Parathyroid adenoma (tissue), 2 donors: Measurements from ENCODE around the gene SMG6.

Source experiments
- H2AFZ ChIP-seq: fragments of 300-600 bp; sonication (generic); one replicate; pipeline ENCODE4 v1.7.0; 2017; ENCODE audit warnings: antibody characterized with exemption, mild to moderate bottlenecking
- H3K27ac ChIP-seq: fragments of 300-600 bp; sonication (generic); one replicate; pipeline ENCODE4 v1.7.0; 2017
- H3K27me3 ChIP-seq: fragments of 300-600 bp; sonication (generic); one replicate; pipeline ENCODE4 v1.7.0; 2017; ENCODE audit warnings: low read length; ENCODE audit not compliant: control insufficient read depth, insufficient read depth
- H3K36me3 ChIP-seq: fragments of 300-600 bp; sonication (generic); one replicate; pipeline ENCODE4 v1.7.0; 2017; ENCODE audit warnings: low read length; ENCODE audit not compliant: control insufficient read depth, insufficient read depth
- H3K4me1 ChIP-seq: fragments of 300-600 bp; sonication (generic); one replicate; pipeline ENCODE4 v1.7.0; 2017; ENCODE audit warnings: control low read depth
- H3K4me2 ChIP-seq: fragments of 300-600 bp; sonication (generic); one replicate; pipeline ENCODE4 v1.7.0; 2017; ENCODE audit warnings: low read length
- H3K4me3 ChIP-seq: fragments of 300-600 bp; sonication (generic); one replicate; pipeline ENCODE4 v1.7.0; 2017; ENCODE audit warnings: low read depth, low read length
- H3K79me2 ChIP-seq: fragments of 300-600 bp; sonication (generic); one replicate; pipeline ENCODE4 v1.7.0; 2017; ENCODE audit warnings: control low read depth
- H3K9ac ChIP-seq: fragments of 300-600 bp; sonication (generic); one replicate; pipeline ENCODE4 v1.7.0; 2017; ENCODE audit warnings: mild to moderate bottlenecking
- H3K9me3 ChIP-seq: fragments of 300-600 bp; sonication (generic); one replicate; pipeline ENCODE4 v1.7.0; 2017; ENCODE audit warnings: low read length; ENCODE audit not compliant: control insufficient read depth
- TF ChIP-seq, protein P1 (sequence below): fragments of 300-600 bp; sonication (generic); IDR thresholded peaks from one replicate; pipeline ENCODE4 v1.7.0; 2017; ENCODE audit warnings: antibody characterized with exemption, mild to moderate bottlenecking
- donor health status: primary hyperparathyroidism.

SMG6 gene

GRCh38 chr17:2083613-2084035 lies 220.0 kb downstream of the SMG6 start:
- no peaks in the 10 kb centered on the region for H3K36me3 ChIP-seq
- no peaks in the 10 kb centered on the region for H3K27me3 ChIP-seq
- TF ChIP-seq, protein P1, sequence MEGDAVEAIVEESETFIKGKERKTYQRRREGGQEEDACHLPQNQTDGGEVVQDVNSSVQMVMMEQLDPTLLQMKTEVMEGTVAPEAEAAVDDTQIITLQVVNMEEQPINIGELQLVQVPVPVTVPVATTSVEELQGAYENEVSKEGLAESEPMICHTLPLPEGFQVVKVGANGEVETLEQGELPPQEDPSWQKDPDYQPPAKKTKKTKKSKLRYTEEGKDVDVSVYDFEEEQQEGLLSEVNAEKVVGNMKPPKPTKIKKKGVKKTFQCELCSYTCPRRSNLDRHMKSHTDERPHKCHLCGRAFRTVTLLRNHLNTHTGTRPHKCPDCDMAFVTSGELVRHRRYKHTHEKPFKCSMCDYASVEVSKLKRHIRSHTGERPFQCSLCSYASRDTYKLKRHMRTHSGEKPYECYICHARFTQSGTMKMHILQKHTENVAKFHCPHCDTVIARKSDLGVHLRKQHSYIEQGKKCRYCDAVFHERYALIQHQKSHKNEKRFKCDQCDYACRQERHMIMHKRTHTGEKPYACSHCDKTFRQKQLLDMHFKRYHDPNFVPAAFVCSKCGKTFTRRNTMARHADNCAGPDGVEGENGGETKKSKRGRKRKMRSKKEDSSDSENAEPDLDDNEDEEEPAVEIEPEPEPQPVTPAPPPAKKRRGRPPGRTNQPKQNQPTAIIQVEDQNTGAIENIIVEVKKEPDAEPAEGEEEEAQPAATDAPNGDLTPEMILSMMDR, result no peak
- H3K4me3 ChIP-seq, result no peak overlapping the region
- no peaks in the 10 kb centered on the region for H3K9me3 ChIP-seq
- H3K27ac ChIP-seq, result peak overlapping the region; percentile 75
- H3K9ac ChIP-seq, result no peak overlapping the region
- no peak overlapping the region for H3K4me2 ChIP-seq
- peaks cover 11% of the 10 kb centered on the region for H3K4me1 ChIP-seq
- no peaks in the 10 kb centered on the region for H3K79me2 ChIP-seq
- H2AFZ ChIP-seq, result no peak overlapping the region

DNA sequence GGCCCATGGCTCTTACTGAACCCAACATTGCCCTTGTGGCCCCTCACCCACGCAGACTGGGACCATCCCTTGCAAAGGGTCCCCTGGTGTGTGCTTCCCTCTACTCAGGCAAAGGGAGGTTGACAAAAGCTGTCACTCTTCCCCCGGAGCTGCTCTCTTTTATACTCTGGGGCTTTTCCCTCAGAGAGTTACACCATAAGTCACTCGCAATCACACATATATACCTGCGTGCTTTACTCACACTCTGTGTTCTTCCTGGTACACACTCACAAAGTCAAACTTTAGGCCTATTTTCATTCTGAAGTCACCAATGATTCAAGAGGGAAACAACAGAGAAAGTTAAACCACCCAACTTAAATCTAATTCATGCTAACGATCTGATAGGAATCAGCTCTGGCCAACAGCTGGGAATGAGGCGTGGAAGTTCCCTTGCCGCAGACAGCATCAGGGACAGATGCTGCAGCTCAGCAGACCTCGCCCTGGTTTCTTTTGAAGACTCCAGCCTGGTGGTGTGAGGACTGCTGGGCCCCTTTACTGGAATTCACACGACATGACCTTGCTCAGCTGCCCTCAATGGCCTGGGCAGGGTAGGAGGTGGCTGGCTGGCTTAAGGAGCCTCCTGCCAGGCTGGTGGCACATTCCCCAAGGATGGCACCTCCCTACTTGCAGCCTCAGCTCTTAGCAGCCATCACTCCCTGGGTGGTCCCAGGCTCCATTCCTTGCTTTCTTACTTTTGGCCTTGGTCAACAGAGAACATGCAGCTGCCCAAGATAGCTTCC lies 221.4 kb downstream of the SMG6 start:
- H3K9me3 ChIP-seq, result no peaks in the 10 kb centered on the region
- no peaks in the 10 kb centered on the region for H3K27me3 ChIP-seq
- H3K4me2 ChIP-seq, result no peak overlapping the region
- H3K9ac ChIP-seq, result no peak overlapping the region
- no peaks in the 10 kb centered on the region for H3K36me3 ChIP-seq
- no peak overlapping the region for H2AFZ ChIP-seq
- no peaks in the 10 kb centered on the region for H3K79me2 ChIP-seq
- peaks cover 11% of the 10 kb centered on the region for H3K4me1 ChIP-seq
- no peak overlapping the region for H3K27ac ChIP-seq
- no peak overlapping the region for H3K4me3 ChIP-seq
- TF ChIP-seq, protein P1, result no peak

GRCh38 chr17:2081564-2081963 lies 222.0 kb downstream of the SMG6 start:
- H3K9me3 ChIP-seq, result no peaks in the 10 kb centered on the region
- TF ChIP-seq, protein P1, result no peak
- no peaks in the 10 kb centered on the region for H3K36me3 ChIP-seq
- no peak overlapping the region for H2AFZ ChIP-seq
- no peak overlapping the region for H3K9ac ChIP-seq
- no peaks in the 10 kb centered on the region for H3K79me2 ChIP-seq
- H3K4me1 ChIP-seq, result peaks cover 11% of the 10 kb centered on the region
- no peak overlapping the region for H3K27ac ChIP-seq
- H3K27me3 ChIP-seq, result no peaks in the 10 kb centered on the region
- H3K4me3 ChIP-seq, result no peak overlapping the region
- H3K4me2 ChIP-seq, result no peak overlapping the region

DNA sequence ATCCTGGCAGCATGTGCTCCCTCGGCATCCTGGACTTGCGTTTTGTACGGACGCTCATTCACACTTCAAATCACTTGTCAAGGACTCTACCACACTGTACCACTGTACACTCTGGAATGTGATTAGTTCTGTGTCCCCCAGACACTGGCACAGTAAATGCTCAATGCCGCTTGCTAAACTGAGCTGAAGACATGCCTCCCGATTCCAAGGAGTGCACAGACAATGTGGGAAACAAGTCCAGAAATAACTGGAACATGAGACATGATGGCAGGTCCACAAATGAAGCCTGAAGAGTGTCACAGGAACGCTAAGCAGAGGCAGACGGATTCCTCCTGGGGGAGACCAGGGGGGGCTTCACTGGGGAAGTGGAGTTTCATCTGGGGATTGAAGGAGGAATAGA lies 226.5 kb downstream of the SMG6 start:
- no peaks in the 10 kb centered on the region for H3K79me2 ChIP-seq
- no peaks in the 10 kb centered on the region for H3K4me1 ChIP-seq
- no peaks in the 10 kb centered on the region for H3K9me3 ChIP-seq
- TF ChIP-seq, protein P1, result no peak
- H3K9ac ChIP-seq, result no peak overlapping the region
- H3K4me2 ChIP-seq, result no peak overlapping the region
- no peaks in the 10 kb centered on the region for H3K36me3 ChIP-seq
- no peak overlapping the region for H3K27ac ChIP-seq
- no peak overlapping the region for H3K4me3 ChIP-seq
- H3K27me3 ChIP-seq, result no peaks in the 10 kb centered on the region
- no peak overlapping the region for H2AFZ ChIP-seq
